Measurements from ENCODE around the gene SDK1.

DNA sequence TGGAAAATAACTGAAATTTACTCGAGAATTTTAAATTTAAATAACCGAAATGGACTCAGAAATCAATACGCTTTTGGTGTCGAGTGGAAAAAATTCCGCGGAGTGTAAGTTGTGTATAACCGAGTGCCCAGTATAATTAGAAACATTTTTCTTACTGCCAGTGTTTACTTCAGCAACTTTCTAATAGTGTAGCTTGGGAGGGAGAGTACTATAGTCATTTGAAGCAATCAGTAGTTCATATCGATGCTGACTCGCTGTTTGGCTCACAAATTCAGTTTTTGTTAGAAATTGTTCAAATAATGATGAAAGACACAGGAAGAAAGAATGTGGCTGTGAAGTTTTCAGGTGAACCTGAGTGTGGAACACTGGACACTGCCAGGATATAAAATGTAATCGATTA, 722.5 kb downstream of the SDK1 start:
- TF ChIP-seq ZNF384 (IDR thresholded peaks at IDR 0.05) (no peak), BHLHE40 (IDR thresholded peaks at IDR 0.05; ENCODE audit: borderline replicate concordance) (no peak), ARNT (IDR thresholded peaks at IDR 0.05) (no peak), CTBP1 (IDR thresholded peaks at IDR 0.05; ENCODE audit: borderline replicate concordance) (no peak), ELF4 (IDR thresholded peaks at IDR 0.05) (no peak), SP1 (IDR thresholded peaks at IDR 0.05) (no peak), HDGF (IDR thresholded peaks at IDR 0.05; ENCODE audit: borderline replicate concordance) (no peak), FOXA1 (IDR thresholded peaks at IDR 0.05) (no peak), SUZ12 (IDR thresholded peaks at IDR 0.05) (no peak), FOXM1 (IDR thresholded peaks at IDR 0.05; ENCODE audit: borderline replicate concordance) (no peak), NFRKB (IDR thresholded peaks at IDR 0.05) (no peak), FOXK2 (IDR thresholded peaks at IDR 0.05) (no peak)
- TF ChIP-seq, protein P1, sequence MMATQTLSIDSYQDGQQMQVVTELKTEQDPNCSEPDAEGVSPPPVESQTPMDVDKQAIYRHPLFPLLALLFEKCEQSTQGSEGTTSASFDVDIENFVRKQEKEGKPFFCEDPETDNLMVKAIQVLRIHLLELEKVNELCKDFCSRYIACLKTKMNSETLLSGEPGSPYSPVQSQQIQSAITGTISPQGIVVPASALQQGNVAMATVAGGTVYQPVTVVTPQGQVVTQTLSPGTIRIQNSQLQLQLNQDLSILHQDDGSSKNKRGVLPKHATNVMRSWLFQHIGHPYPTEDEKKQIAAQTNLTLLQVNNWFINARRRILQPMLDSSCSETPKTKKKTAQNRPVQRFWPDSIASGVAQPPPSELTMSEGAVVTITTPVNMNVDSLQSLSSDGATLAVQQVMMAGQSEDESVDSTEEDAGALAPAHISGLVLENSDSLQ (IDR thresholded peaks at IDR 0.05) = no peak
